ENCODE data around the gene ACVR1B. TPM values are rescaled to one million over a fixed set of nuclear protein-coding genes. Genes with fewer than 3 reads are reported as not detected.

Gene ACVR1B
- total and polyA plus RNA-seq, 2 experiments from 2014 or later: 5.7 to 22.4 TPM

- Histone ChIP-seq H3K4me2 (no peak overlapping the region), H3K36me3 (replicated peaks; ENCODE audit: insufficient read depth, low read depth) (no peaks in the 10 kb centered on the region)
Observed at GRCh38 chr12:51938726-51939125, 12.8 kb upstream of the ACVR1B start.

GRCh38 chr12:51941011-51941581 lies 10.4 kb upstream of the ACVR1B start:
- H3K79me2 ChIP-seq: no peaks in the 10 kb centered on the region
- H3K4me3 ChIP-seq: no peak overlapping the region
- H3K36me3 ChIP-seq (replicated peaks; ENCODE audit: insufficient read depth, low read depth): no peaks in the 10 kb centered on the region
- H2AFZ ChIP-seq: no peak overlapping the region
- H4K20me1 ChIP-seq (ENCODE audit: insufficient read depth, poor library complexity, severe bottlenecking): no peaks in the 10 kb centered on the region
- peak; percentile 51 for DNase-seq (ENCODE audit: low spot score)
- H3K27ac ChIP-seq: peak overlapping the region; percentile 53
- no peak for TF ChIP-seq CTCF (IDR thresholded peaks at IDR 0.05; ENCODE audit: poor library complexity)
- TF ChIP-seq EZH2 (IDR thresholded peaks at IDR 0.05; ENCODE audit: borderline replicate concordance): no peak
- no peak for TF ChIP-seq EZH2phosphoT487 (IDR thresholded peaks at IDR 0.05; ENCODE audit: low read depth, severe bottlenecking, unreplicated experiment)
- peak overlapping the region; percentile 17 for H3K4me2 ChIP-seq
- no peaks in the 10 kb centered on the region for H3K9me2 ChIP-seq (replicated peaks; ENCODE audit: insufficient read depth)
- H3K27me3 ChIP-seq: no peaks in the 10 kb centered on the region
- no peaks in the 10 kb centered on the region for H3K9me3 ChIP-seq (ENCODE audit: low read depth)
- H3K4me1 ChIP-seq (ENCODE audit: insufficient read depth): peaks cover 11% of the 10 kb centered on the region
- WGBS (ENCODE audit: low lambda C conversion rate, missing lambda C conversion rate): 58% methylated on average over 15 of the region's 15 CpGs

More at GRCh38 chr12:51938726-51939125, 12.8 kb upstream of the ACVR1B start:
- H3K9me2 ChIP-seq (replicated peaks; ENCODE audit: insufficient read depth): no peaks in the 10 kb centered on the region
- no peaks in the 10 kb centered on the region for H3K9me3 ChIP-seq (ENCODE audit: low read depth)
- DNase-seq (ENCODE audit: low spot score): no peak
- TF ChIP-seq EZH2phosphoT487 (IDR thresholded peaks at IDR 0.05; ENCODE audit: low read depth, severe bottlenecking, unreplicated experiment) (no peak), EZH2 (IDR thresholded peaks at IDR 0.05; ENCODE audit: borderline replicate concordance) (no peak), CTCF (IDR thresholded peaks at IDR 0.05; ENCODE audit: poor library complexity) (no peak)
- no peaks in the 10 kb centered on the region for H3K79me2 ChIP-seq
- H3K4me3 ChIP-seq: no peak overlapping the region
- no peak overlapping the region for H2AFZ ChIP-seq
- no peak overlapping the region for H3K27ac ChIP-seq
- 95% methylated on average over 6 of the region's 6 CpGs for WGBS (ENCODE audit: low lambda C conversion rate, missing lambda C conversion rate)
- H3K4me1 ChIP-seq (ENCODE audit: insufficient read depth): peaks cover 11% of the 10 kb centered on the region
- H4K20me1 ChIP-seq (ENCODE audit: insufficient read depth, poor library complexity, severe bottlenecking): no peaks in the 10 kb centered on the region
- no peaks in the 10 kb centered on the region for H3K27me3 ChIP-seq

- Histone ChIP-seq H2AFZ (no peak overlapping the region), H3K9me2 (replicated peaks; ENCODE audit: insufficient read depth) (no peaks in the 10 kb centered on the region), H3K27me3 (no peaks in the 10 kb centered on the region), H3K4me1 (ENCODE audit: insufficient read depth) (peaks cover 11% of the 10 kb centered on the region), H3K9me3 (ENCODE audit: low read depth) (no peaks in the 10 kb centered on the region), H4K20me1 (ENCODE audit: insufficient read depth, poor library complexity, severe bottlenecking) (no peaks in the 10 kb centered on the region), H3K79me2 (no peaks in the 10 kb centered on the region), H3K36me3 (replicated peaks; ENCODE audit: insufficient read depth, low read depth) (no peaks in the 10 kb centered on the region), H3K4me2 (peak overlapping the region; percentile 17), H3K4me3 (no peak overlapping the region), H3K27ac (peak overlapping the region; percentile 53)
- no peak for DNase-seq (ENCODE audit: low spot score)
- WGBS (ENCODE audit: low lambda C conversion rate, missing lambda C conversion rate): 50% methylated on average over 4 of the region's 4 CpGs
- no peak for TF ChIP-seq EZH2phosphoT487 (IDR thresholded peaks at IDR 0.05; ENCODE audit: low read depth, severe bottlenecking, unreplicated experiment)
- TF ChIP-seq EZH2 (IDR thresholded peaks at IDR 0.05; ENCODE audit: borderline replicate concordance): no peak
- no peak for TF ChIP-seq CTCF (IDR thresholded peaks at IDR 0.05; ENCODE audit: poor library complexity)
Observed at GRCh38 chr12:51941604-51942003, 9.9 kb upstream of the ACVR1B start.
